Stimulated activated naive CD4-positive, alpha-beta T cell treated with Interleukin-2 at 50 U/mL for 16 hours (primary cell): ENCODE results near the gene GREB1L.

Experiments used
- DNase-seq: peaks from one replicate; lab custom pipeline; 2025; lab: John Stamatoyannopoulos, UW

GREB1L gene

GRCh38 chr18:21489119-21489750 is 247.2 kb downstream of the GREB1L start:
- DNase-seq: no peak

GRCh38 chr18:21489919-21490495 is 248.0 kb downstream of the GREB1L start:
- no peak for DNase-seq

GRCh38 chr18:21490748-21491147 is 248.7 kb downstream of the GREB1L start:
- DNase-seq: no peak

- no peak for DNase-seq
Measured at GRCh38 chr18:21496277-21496835, 254.3 kb downstream of the GREB1L start.

- no peak for DNase-seq
Measured at GRCh38 chr18:21499997-21500396, 258.0 kb downstream of the GREB1L start.

- no peak for DNase-seq
Measured at GRCh38 chr18:21502661-21503060, 260.6 kb downstream of the GREB1L start.

- no peak for DNase-seq
Measured at GRCh38 chr18:21507913-21508701, 266.1 kb downstream of the GREB1L start.

GRCh38 chr18:21509062-21509461 is 267.0 kb downstream of the GREB1L start:
- DNase-seq: no peak

- DNase-seq: no peak
Measured at GRCh38 chr18:21513292-21513691, 271.3 kb downstream of the GREB1L start.

- DNase-seq: no peak
Measured at GRCh38 chr18:21513741-21514140, 271.7 kb downstream of the GREB1L start.

GRCh38 chr18:21522530-21522929 is 280.5 kb downstream of the GREB1L start:
- no peak for DNase-seq

- no peak for DNase-seq
Measured at GRCh38 chr18:21525916-21526315, 283.9 kb downstream of the GREB1L start.

- no peak for DNase-seq
Measured at GRCh38 chr18:21526463-21526862, 284.4 kb downstream of the GREB1L start.

- DNase-seq: no peak
Measured at GRCh38 chr18:21534327-21534726, 292.3 kb downstream of the GREB1L start.

GRCh38 chr18:21538230-21538629 is 296.2 kb downstream of the GREB1L start:
- no peak for DNase-seq

GRCh38 chr18:21546423-21546822 is 304.4 kb downstream of the GREB1L start:
- no peak for DNase-seq

- no peak for DNase-seq
Measured at GRCh38 chr18:21548647-21549046, 306.6 kb downstream of the GREB1L start.

GRCh38 chr18:21550510-21550970 is 308.5 kb downstream of the GREB1L start:
- DNase-seq: no peak

GRCh38 chr18:21557607-21558253 is 315.7 kb downstream of the GREB1L start:
- no peak for DNase-seq

- no peak for DNase-seq
Measured at GRCh38 chr18:21559195-21559594, 317.2 kb downstream of the GREB1L start.

GRCh38 chr18:21571772-21572171 is 329.7 kb downstream of the GREB1L start:
- DNase-seq: no peak
